NK-92 (cell line): ENCODE results near the gene VPS26C.
"Not testable (repeated sequence)": the region's sequence is repeated elsewhere in the genome, so short reads cannot be mapped to it uniquely, and the experiment has no call there.

Source experiments
- DNase-seq: peaks from one replicate; lab custom pipeline; 2025; ENCODE audit not compliant: unreplicated experiment; lab: John Stamatoyannopoulos, UW

Gene VPS26C

GRCh38 chr21:37267269-37268185 is at the start of gene VPS26C:
Gene VPS26C, minus strand, starts transcription at chr21:37267334. Its CDS starts 40 bp downstream, at chr21:37267294.
- DNase-seq, result peak; percentile 92

GRCh38 chr21:37316072-37316471 is 48.9 kb upstream of the VPS26C start:
- DNase-seq, result not testable (repeated sequence)

DNA sequence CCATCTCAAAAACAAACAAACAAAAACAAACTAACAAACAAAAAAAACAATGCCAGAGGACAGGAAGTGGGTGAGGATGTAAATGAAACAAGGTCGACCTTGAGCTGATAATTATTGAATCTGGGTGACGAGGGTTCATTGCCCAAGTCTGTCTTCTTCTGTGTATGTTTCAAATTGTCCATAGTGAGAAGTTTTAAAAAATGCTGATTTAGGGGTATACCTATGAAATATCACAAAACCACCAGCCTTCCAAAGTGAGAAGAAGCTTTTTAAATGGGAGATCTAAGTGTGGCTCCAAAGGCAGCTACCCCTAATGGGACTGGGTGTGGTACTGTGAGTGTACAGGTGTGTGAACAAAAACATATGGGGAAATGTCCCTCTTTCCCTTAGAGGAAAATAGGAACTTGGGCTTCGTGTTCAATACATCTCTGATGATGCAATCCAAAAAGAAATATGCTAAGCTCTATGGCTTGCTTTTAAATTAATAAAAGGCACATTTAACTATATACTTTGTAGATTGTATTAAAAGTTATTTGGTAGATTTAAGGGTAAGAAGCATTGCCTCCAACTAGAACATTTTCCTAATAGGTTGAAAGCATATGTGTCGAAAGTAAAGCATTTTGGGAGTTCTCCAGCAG is 33.1 kb upstream of the VPS26C start:
- DNase-seq, result no peak

DNA sequence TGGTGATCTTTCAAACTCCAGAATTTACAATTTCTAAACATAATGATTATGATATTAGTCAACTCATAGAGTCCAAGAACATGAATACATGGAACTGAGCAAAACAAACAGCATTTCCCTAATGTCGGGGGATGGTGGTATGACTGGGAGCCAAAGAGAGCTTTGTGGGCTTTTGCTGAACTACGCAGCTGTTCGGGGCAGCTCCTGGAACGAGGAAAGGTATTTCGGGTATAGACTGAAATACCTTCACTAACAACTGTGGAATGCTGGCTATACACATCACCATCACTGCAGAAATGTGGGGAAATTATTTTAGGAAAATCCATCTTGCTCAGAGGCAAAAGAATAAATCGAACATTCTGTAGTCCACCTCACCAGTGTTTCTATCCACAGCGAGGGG is 30.2 kb upstream of the VPS26C start:
- DNase-seq, result no peak

GRCh38 chr21:37294679-37295078 is 27.5 kb upstream of the VPS26C start:
- DNase-seq, result no peak

DNA sequence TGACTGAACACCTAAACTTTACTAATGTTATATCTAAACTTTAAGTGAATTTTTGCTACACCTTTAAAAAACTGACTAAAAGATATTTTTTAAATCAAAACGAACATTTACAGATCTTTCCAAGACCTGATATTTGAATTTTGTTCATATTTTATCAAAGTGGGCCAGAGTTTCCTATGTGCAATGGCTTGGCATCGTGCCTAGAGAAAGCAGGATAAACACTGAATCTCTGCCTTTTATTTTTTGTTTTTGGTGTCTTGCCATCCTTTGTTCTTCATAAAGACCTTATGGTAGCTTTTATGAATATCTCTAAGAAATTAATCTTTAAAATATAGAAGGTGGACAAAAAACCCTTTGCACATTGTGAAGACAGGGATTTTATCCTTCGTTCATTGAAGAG is 25.8 kb upstream of the VPS26C start:
- no peak for DNase-seq

GRCh38 chr21:37292041-37292440 is 24.9 kb upstream of the VPS26C start:
- DNase-seq, result no peak

DNA sequence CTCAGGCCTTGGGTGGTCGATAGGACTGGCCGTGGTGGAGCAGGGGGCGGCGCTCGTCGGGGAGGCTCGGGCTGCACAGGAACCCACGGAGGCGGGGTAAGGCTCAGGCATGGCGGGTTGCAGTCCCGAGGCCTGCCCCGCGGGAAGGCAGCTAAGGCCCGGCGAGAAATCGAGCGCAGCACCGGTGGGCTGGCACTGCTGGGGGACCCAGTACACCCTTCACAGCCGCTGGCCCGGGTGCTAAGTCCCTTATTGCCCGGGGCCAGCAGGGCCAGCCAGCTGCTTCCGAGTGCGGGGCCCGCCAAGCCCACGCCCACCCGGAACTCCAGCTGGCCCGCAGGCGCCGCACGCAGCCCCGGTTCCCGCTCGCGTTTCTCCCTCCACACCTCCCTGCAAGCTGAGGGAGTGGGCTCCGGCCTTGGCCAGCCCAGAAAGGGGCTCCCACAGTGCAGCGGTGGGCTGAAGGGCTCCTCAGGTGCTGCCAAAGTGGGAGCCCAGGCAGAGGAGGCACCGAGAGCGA is 16.1 kb upstream of the VPS26C start:
- DNase-seq, result not testable (repeated sequence)

DNA sequence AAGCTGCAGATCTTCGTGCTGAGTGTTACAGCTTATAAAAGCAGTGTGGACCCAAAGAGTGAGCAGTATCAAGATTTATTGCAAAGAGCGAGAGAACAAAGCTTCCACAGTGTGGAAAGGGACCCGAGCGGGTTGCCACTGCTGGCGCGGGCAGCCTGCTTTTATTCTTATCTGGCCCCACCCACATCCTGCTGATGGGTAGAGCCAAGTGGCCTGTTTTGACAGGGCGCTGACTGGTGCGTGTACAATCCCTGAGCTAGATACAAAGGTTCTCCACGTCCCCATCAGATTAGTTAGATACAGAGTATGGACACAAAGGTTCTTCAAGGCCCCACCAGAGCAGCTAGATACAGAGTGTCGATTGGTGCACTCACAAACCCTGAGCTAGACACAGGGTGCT is 15.5 kb upstream of the VPS26C start:
- DNase-seq, result not testable (repeated sequence)

GRCh38 chr21:37281993-37282392 is 14.9 kb upstream of the VPS26C start:
- no peak for DNase-seq

DNA sequence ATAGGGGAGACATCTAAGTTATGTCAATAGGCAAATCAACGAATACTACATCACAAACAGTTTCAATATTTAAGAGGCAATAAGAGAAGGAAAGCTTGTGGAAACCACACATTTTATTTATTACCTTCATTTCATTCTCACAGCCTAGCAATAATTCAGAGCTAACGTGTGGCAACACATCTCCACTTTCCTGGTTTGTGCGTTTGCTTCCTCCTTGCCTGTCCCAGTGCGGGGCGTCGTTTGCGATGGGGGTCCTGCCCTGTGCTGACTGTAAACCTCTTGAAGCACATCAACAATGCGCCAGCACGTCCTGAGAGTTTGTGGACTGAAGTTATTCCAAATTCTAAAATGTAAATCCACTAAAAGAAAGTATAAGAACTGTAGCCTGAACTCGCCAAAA is 14.4 kb upstream of the VPS26C start:
- no peak for DNase-seq

- not testable (repeated sequence) for DNase-seq
Observed at GRCh38 chr21:37279271-37279670, 12.1 kb upstream of the VPS26C start.

DNA sequence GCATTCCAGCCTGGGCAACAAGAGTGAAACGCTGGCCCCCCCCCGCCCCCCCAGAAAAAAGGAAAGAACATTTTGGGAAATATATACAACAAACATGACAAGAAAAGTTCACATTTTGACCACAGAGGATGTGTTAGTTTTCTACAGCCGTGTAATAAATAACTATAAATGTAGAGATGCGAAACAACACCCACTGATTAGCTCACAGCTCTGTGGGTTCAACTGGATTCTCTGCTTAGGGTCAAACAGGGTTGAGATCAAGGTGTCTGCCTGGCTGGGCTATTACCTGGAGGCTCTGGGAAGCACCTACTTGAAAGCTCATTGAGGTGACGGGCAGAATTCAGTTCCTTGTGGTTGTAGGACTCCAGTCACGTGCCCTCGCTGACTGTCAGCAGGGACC is 11.1 kb upstream of the VPS26C start:
- no peak for DNase-seq

- no peak for DNase-seq
Observed at GRCh38 chr21:37276377-37276776, 9.2 kb upstream of the VPS26C start.

DNA sequence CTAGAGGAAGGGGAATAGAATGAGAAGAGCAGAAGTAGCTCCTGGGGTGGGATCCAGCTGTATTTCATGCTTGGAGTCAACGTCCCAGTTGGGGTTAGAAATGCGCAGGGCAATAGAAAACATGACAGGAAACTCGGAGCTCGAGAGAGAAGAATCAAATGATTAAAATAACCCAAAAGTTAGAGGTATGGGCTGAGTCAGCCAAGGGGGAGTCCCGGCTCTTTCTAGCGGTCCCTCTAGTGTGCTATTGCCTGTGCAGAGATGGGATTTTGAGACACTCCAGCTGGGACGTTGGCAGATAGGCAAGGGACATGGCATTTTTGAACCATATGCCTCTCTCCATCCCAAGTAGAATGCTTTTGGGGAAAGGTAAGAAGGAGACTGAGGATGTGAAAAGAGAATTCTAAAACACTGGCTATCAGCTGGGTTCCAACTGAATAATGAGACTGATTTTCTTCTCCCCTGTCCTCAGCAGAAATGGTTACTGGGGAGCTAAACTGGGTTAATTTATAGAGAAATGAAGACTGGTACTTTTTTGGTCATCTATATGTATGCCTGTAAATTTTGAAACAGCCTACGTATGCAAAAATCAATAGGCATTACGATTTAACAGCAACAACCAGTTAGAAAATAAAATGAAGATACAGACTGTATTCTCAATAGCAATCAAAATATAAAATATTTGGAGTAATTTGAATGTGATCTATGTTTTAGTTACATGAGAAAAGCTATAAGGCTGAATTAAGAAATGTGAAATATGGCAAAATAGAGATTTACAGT is 7.0 kb upstream of the VPS26C start:
- no peak for DNase-seq

- DNase-seq, result no peak
Observed at GRCh38 chr21:37273440-37273839, 6.3 kb upstream of the VPS26C start.

DNA sequence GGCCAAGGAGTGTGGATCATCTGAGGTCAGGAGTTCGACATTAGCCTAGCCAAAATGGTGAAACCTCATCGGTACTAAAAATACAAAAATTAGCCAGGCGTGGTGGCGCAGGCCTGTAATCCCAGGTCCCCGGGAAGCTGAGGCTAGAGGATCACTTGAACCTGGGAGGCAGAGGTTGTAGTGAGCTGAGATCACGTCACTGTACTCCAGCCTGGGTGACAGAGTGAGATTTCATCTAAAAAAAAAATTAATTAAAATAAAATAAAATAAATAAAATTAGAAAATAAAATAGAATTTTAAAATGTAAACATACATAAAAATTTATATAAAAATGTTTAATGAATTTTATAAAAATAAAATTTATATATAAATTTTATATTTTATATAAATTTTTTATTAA is 5.8 kb upstream of the VPS26C start:
- DNase-seq, result no peak

DNA sequence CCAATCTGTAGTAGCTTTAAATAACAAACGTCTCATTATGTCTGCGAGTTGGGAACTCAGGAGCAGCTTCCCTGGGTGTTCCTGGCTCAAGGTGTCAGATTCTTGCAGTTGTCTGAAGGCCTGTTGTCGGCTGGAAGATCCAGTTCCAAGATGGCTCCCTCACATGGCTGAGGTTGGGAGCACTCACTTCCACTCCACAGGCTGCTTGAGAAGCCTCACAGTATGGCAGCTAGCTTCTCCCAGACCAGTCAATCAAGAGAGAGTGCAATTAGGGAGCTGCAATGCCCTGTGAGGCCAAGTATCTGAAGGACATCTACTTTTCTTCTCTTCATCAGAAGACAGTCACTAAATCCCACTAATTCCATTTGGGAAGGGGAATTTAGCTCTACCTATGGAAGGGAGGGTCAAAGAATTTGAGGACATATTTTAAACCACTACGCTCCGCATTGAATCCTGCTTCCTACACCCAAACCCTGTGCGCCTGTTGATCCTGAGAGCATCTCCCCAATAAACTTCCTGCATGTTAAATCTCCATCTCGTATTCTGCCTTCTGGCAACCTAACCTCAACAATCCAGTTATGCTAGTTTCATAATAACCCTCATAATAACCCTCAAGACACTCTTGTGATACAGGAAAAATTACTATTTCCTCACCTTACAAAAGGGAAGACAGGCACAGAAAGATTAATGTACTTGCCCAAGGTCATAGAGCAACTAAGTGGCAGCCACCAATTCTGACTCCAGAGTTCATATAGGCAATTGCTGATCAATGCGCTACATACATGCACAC is 3.6 kb upstream of the VPS26C start:
- DNase-seq, result no peak

GRCh38 chr21:37269481-37269880 is 2.3 kb upstream of the VPS26C start:
- DNase-seq, result no peak

DNA sequence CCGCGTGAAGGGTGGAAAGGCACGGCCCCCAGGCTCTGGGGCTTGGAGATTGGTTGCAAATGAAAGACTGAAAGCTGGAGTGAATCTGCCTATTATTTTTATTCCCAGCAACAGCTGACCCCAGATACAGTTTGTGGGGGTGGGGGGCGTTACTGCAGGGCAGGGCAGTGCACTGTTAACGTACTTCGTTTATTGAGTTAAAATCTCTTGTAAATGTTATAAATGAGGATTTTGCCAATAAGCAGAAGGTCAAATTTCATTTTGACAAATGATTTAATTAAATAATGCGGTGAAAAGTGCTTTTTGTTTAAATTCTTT is 1.0 kb upstream of the VPS26C start:
- DNase-seq, result no peak
